ENCODE measurements around the gene SLX1A. TPM values are rescaled to one million over a fixed set of nuclear protein-coding genes. Genes with fewer than 3 reads are reported as not detected.

SLX1A gene
- total and polyA plus RNA-seq, 4 experiments from 2014 or later, result 44.5 to 65.6 (median 59.1) TPM

GRCh38 chr16:30184096-30184890 lies 9.4 kb upstream of the SLX1A start:
- peak; percentile 89 to 93 (median 90) for DNase-seq
- H3K9me3 Mint-ChIP-seq, result no peaks in the 10 kb centered on the region
- peak overlapping the region; percentile 94 to 99 (median 98) for H3K4me3 Mint-ChIP-seq
- intact Hi-C loops (cut with micrococcal nuclease), result no loop called here
- POLR2A ChIA-PET (ENCODE audit: partially characterized antibody), result interaction anchor here (0.6 to 7.6 kb wide), 40 partner anchors 10 to 691 kb away, joined by 3 to 292 read pairs (median 6); partner anchors contain the start of genes ALDOA, DCTPP1, FBRS and GDPD3
- Histone ChIP-seq H3K4me3 (ENCODE audit: low read length in 2 of 2) (peak overlapping the region; percentile 91 to 93), H3K4me1 (ENCODE audit: insufficient read depth, low read length) (peaks cover 40% of the 10 kb centered on the region), H3K9me3 (ENCODE audit: control insufficient read depth in 1 of 2, low read length in 2 of 2) (no peaks in the 10 kb centered on the region), H3K27me3 (ENCODE audit: insufficient read depth, low read length) (no peaks in the 10 kb centered on the region), H3K36me3 (ENCODE audit: insufficient read depth, low read length) (peaks cover 31% of the 10 kb centered on the region), H3K27ac (ENCODE audit: low read depth, low read length) (peak overlapping the region; percentile 77)
- peaks cover 15 to 59% (median 29%) of the 10 kb centered on the region in 4 donors for H3K4me1 Mint-ChIP-seq
- peaks cover 29 to 36% of the 10 kb centered on the region in 2 donors for H3K36me3 Mint-ChIP-seq
- H3K27ac Mint-ChIP-seq, result peak overlapping the region; percentile 96 to 99 (median 97)
- H3K27me3 Mint-ChIP-seq, result no peaks in the 10 kb centered on the region
- CTCF ChIA-PET (ENCODE audit: partially characterized antibody), result interaction anchor here (5.9 kb wide), 1 partner anchor 92 kb away, joined by 59 read pairs; the partner anchor contains the start of gene TBX6

- peak in 1 of 5 donors; percentile 29 for DNase-seq
- Mint-ChIP-seq H3K9me3 (no peaks in the 10 kb centered on the region), H3K27ac (peak overlapping the region; percentile 96 to 99 (median 97)), H3K27me3 (no peaks in the 10 kb centered on the region), H3K4me1 (peaks cover 15 to 59% (median 29%) of the 10 kb centered on the region in 4 donors), H3K36me3 (peaks cover 29 to 36% of the 10 kb centered on the region in 2 donors), H3K4me3 (peak overlapping the region; percentile 94 to 99 (median 98))
- H3K9me3 ChIP-seq (ENCODE audit: control insufficient read depth in 1 of 2, low read length in 2 of 2), result no peaks in the 10 kb centered on the region
- H3K36me3 ChIP-seq (ENCODE audit: insufficient read depth, low read length), result peaks cover 31% of the 10 kb centered on the region
- ChIA-PET POLR2A (ENCODE audit: partially characterized antibody) (interaction anchor here (0.6 to 7.6 kb wide), 40 partner anchors 8 to 690 kb away, joined by 3 to 292 read pairs (median 6); partner anchors contain the start of genes ALDOA, DCTPP1, GDPD3 and HIRIP3), CTCF (ENCODE audit: partially characterized antibody) (interaction anchor here (0.9 to 5.9 kb wide), 11 partner anchors 24 to 233 kb away, joined by 3 to 59 read pairs (median 5); partner anchors contain the start of genes MAPK3, TBC1D10B and TBX6)
- peaks cover 40% of the 10 kb centered on the region for H3K4me1 ChIP-seq (ENCODE audit: insufficient read depth, low read length)
- peak overlapping the region; percentile 77 for H3K27ac ChIP-seq (ENCODE audit: low read depth, low read length)
- H3K4me3 ChIP-seq (ENCODE audit: low read length in 2 of 2), result peak overlapping the region; percentile 91 to 93
- no peaks in the 10 kb centered on the region for H3K27me3 ChIP-seq (ENCODE audit: insufficient read depth, low read length)
- intact Hi-C loops (cut with micrococcal nuclease), result no loop called here
Measured at GRCh38 chr16:30184891-30185682, 8.6 kb upstream of the SLX1A start.

GRCh38 chr16:30185683-30186421 lies 7.8 kb upstream of the SLX1A start:
- peak; percentile 87 to 92 (median 89) for DNase-seq
- Histone ChIP-seq H3K27ac (ENCODE audit: low read depth, low read length) (peak overlapping the region; percentile 77), H3K27me3 (ENCODE audit: insufficient read depth, low read length) (no peaks in the 10 kb centered on the region), H3K4me3 (ENCODE audit: low read length in 2 of 2) (peak overlapping the region; percentile 91 to 93), H3K36me3 (ENCODE audit: insufficient read depth, low read length) (peaks cover 31% of the 10 kb centered on the region), H3K9me3 (ENCODE audit: control insufficient read depth in 1 of 2, low read length in 2 of 2) (no peaks in the 10 kb centered on the region), H3K4me1 (ENCODE audit: insufficient read depth, low read length) (peaks cover 40% of the 10 kb centered on the region)
- Mint-ChIP-seq H3K36me3 (peaks cover 29 to 36% of the 10 kb centered on the region in 2 donors), H3K27ac (peak overlapping the region; percentile 91 to 99 (median 97)), H3K27me3 (no peaks in the 10 kb centered on the region), H3K4me3 (peak overlapping the region; percentile 94 to 99 (median 98)), H3K4me1 (peaks cover 15 to 55% (median 27%) of the 10 kb centered on the region in 4 donors), H3K9me3 (no peaks in the 10 kb centered on the region)
- ChIA-PET CTCF (ENCODE audit: partially characterized antibody) (interaction anchor here (0.7 to 5.9 kb wide), 13 partner anchors 25 to 232 kb away, joined by 3 to 59 read pairs (median 4); partner anchors contain the start of genes MAPK3, TBC1D10B and TBX6), POLR2A (ENCODE audit: partially characterized antibody) (interaction anchor here (0.5 to 7.6 kb wide), 40 partner anchors 9 to 1364 kb away, joined by 3 to 292 read pairs (median 4); partner anchors contain the start of genes ALDOA, DCTPP1, FBRS and GDPD3)
- intact Hi-C loops (cut with micrococcal nuclease), result no loop called here

DNA sequence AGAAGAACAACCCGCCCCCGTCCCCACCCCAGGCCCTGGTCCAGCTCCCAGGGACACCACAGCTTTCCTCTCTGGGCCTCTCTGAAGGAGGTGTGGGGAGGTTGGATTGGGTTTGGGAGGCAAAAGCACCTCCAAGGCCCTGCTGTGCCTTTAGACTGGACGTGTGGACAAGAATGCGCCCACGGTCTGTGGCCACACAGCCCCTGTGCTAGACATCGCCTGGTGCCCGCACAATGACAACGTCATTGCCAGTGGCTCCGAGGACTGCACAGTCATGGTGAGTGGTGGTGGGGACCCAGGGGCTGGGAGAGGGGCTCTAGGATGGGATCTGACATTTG lies 7.3 kb upstream of the SLX1A start:
- H3K9me3 Mint-ChIP-seq, result no peaks in the 10 kb centered on the region
- Histone ChIP-seq H3K4me1 (ENCODE audit: insufficient read depth, low read length) (peaks cover 40% of the 10 kb centered on the region), H3K27me3 (ENCODE audit: insufficient read depth, low read length) (no peaks in the 10 kb centered on the region), H3K36me3 (ENCODE audit: insufficient read depth, low read length) (peaks cover 31% of the 10 kb centered on the region), H3K9me3 (ENCODE audit: control insufficient read depth in 1 of 2, low read length in 2 of 2) (no peaks in the 10 kb centered on the region), H3K27ac (ENCODE audit: low read depth, low read length) (peak overlapping the region; percentile 77), H3K4me3 (ENCODE audit: low read length in 2 of 2) (peak overlapping the region; percentile 91)
- H3K4me1 Mint-ChIP-seq, result peaks cover 15 to 51% (median 25%) of the 10 kb centered on the region in 4 donors
- intact Hi-C loops (cut with micrococcal nuclease), result no loop called here
- POLR2A ChIA-PET (ENCODE audit: partially characterized antibody), result interaction anchor here (0.7 to 7.6 kb wide), 31 partner anchors 8 to 472 kb away, joined by 3 to 292 read pairs (median 5); partner anchors contain the start of genes ALDOA, DCTPP1, FBRS and GDPD3
- peak overlapping the region; percentile 94 to 99 (median 97) for H3K27ac Mint-ChIP-seq
- peak overlapping the region; percentile 94 to 99 (median 98) for H3K4me3 Mint-ChIP-seq
- no peak for DNase-seq
- H3K27me3 Mint-ChIP-seq, result no peaks in the 10 kb centered on the region
- CTCF ChIA-PET (ENCODE audit: partially characterized antibody), result interaction anchor here (0.7 to 5.9 kb wide), 10 partner anchors 43 to 223 kb away, joined by 3 to 59 read pairs (median 6); partner anchors contain the start of genes TBC1D10B and TBX6
- H3K36me3 Mint-ChIP-seq, result peaks cover 29 to 36% of the 10 kb centered on the region in 2 donors

DNA sequence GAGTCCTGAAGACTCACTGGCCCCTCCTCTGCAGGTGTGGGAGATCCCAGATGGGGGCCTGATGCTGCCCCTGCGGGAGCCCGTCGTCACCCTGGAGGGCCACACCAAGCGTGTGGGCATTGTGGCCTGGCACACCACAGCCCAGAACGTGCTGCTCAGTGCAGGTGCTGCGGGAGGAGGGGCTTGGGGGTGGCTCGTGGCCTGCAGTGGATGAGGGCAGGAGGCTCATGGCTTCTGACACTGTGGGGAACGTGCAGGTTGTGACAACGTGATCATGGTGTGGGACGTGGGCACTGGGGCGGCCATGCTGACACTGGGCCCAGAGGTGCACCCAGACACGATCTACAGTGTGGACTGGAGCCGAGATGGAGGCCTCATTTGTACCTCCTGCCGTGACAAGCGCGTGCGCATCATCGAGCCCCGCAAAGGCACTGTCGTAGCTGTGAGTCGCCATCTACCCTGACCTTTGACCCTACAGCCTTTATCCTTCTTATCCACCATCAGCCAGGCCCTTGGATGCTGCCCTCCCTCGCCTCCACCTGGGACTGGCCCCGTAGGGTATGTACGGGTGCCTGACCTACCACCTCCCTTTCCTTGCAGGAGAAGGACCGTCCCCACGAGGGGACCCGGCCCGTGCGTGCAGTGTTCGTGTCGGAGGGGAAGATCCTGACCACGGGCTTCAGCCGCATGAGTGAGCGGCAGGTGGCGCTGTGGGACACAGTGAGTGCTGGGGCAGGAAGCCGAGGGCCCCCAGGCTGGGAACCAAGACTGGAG lies 6.7 kb upstream of the SLX1A start:
- H3K36me3 ChIP-seq (ENCODE audit: insufficient read depth, low read length), result peaks cover 31% of the 10 kb centered on the region
- Mint-ChIP-seq H3K36me3 (peaks cover 29 to 36% of the 10 kb centered on the region in 2 donors), H3K4me1 (peaks cover 14 to 49% (median 23%) of the 10 kb centered on the region in 4 donors), H3K27ac (peak overlapping the region; percentile 94 to 99 (median 96)), H3K9me3 (no peaks in the 10 kb centered on the region), H3K4me3 (peak overlapping the region; percentile 94 to 99 (median 98)), H3K27me3 (no peaks in the 10 kb centered on the region)
- H3K27me3 ChIP-seq (ENCODE audit: insufficient read depth, low read length), result no peaks in the 10 kb centered on the region
- DNase-seq, result peak; percentile 77 to 88 (median 84)
- H3K27ac ChIP-seq (ENCODE audit: low read depth, low read length), result peak overlapping the region; percentile 77
- no peaks in the 10 kb centered on the region for H3K9me3 ChIP-seq (ENCODE audit: control insufficient read depth in 1 of 2, low read length in 2 of 2)
- peaks cover 38% of the 10 kb centered on the region for H3K4me1 ChIP-seq (ENCODE audit: insufficient read depth, low read length)
- POLR2A ChIA-PET (ENCODE audit: partially characterized antibody), result interaction anchor here (0.9 to 7.6 kb wide), 17 partner anchors 9 to 371 kb away, joined by 3 to 292 read pairs (median 7); partner anchors contain the start of genes ALDOA, GDPD3, HIRIP3 and INO80E
- intact Hi-C loops (cut with micrococcal nuclease), result no loop called here
- H3K4me3 ChIP-seq (ENCODE audit: low read length in 2 of 2), result peak overlapping the region; percentile 91
- CTCF ChIA-PET (ENCODE audit: partially characterized antibody), result interaction anchor here (0.7 to 5.9 kb wide), 8 partner anchors 44 to 223 kb away, joined by 3 to 59 read pairs (median 4); partner anchors contain the start of genes TBC1D10B and TBX6

Measured in CD4-positive, alpha-beta memory T cell (primary cell).